SKM-1 treated with dmso at 0.1 percent for 144 hours (cell line): ENCODE measurements around the gene PPM1E.

Experiments used
- DNase-seq: peaks from one replicate; lab custom pipeline; 2025; ENCODE audit not compliant: unreplicated experiment; lab: John Stamatoyannopoulos, UW

PPM1E gene

DNA sequence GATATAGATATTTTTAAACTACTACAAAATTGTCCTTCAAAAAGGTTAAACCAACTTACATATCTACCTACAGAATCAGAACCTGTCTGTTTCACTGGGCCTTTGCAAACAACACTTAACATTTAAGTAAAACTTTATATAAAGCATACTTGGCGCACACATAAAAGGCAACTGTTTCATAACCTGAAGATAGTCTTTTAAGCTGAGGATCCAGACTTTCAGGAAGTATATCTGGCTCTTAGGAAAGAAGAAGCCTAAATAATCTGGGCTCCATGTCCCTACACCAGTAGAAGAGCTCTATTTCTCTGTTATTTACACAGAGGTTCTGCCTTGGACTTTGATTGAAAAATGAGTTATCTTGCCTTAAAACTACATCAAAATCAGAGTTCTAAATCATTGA lies 275.2 kb downstream of the PPM1E start:
- DNase-seq = no peak
